Camera-type eye (tissue), 1 donor: ENCODE data around the gene DDB1. TPM values are rescaled to one million over a fixed set of nuclear protein-coding genes. Genes with fewer than 3 reads are reported as not detected.

Experiments used
- total RNA-seq: library from RNA; depleted of rRNA; stranded (reverse); fragments of >200 nt; gene quantifications from one replicate; pipeline ENCODE4 v1.2.3, GENCODE V29; 2014

Gene DDB1
- total RNA-seq = 266 TPM

GRCh38 chr11:61332797-61333549 is at the start of gene DDB1, which contains the start of gene TKFC:
TSS of gene DDB1 (minus strand) at chr11:61333105. CDS start at chr11:61332968, 137 bp downstream.
TSS of gene TKFC (plus strand) at chr11:61333228. CDS start at chr11:61334729, 1,501 bp downstream.

GRCh38 chr11:61361741-61362541 is 29.0 kb upstream of the DDB1 start, which contains the start of the genes CYB561A3 and TMEM138:
TSS of gene CYB561A3 (minus strand) at chr11:61361882. CDS start at chr11:61356713, 5,169 bp downstream.
TSS of gene TMEM138 (plus strand) at chr11:61362374. CDS start at chr11:61364391, 2,017 bp downstream.

GRCh38 chr11:61294717-61295595 is 37.9 kb downstream of the DDB1 start, which contains the start of gene VWCE:
TSS of gene VWCE (minus strand) at chr11:61295316. CDS start at chr11:61295037, 279 bp downstream.

Other genes starting within 250 kb of the DDB1 start
- 0.77 TPM for gene CD5, start 230.6 kb downstream of the DDB1 start, total RNA-seq
- 12.5 TPM for gene VPS37C, start 171.7 kb downstream of the DDB1 start, total RNA-seq
- not detected for gene PGA3, start 129.6 kb downstream of the DDB1 start, total RNA-seq
- gene PGA4, start 110.8 kb downstream of the DDB1 start, total RNA-seq = 1.1 TPM
- not detected for gene PGA5, start 91.9 kb downstream of the DDB1 start, total RNA-seq
- 2.5 TPM for gene VWCE, start 37.8 kb downstream of the DDB1 start, total RNA-seq
- 18.3 TPM for gene TKFC, start 123 bp upstream of the DDB1 start, total RNA-seq
- 16.7 TPM for gene CYB561A3, start 28.8 kb upstream of the DDB1 start, total RNA-seq
- gene TMEM138, start 29.3 kb upstream of the DDB1 start, total RNA-seq = 31.0 TPM
- gene TMEM216, start 59.5 kb upstream of the DDB1 start, total RNA-seq = 24.3 TPM
- 47.7 TPM for gene CPSF7, start 96.9 kb upstream of the DDB1 start, total RNA-seq
- gene SDHAF2, start 97.0 kb upstream of the DDB1 start, total RNA-seq = 29.4 TPM
- 0.22 TPM for gene LRRC10B, start 175.6 kb upstream of the DDB1 start, total RNA-seq
- gene SYT7, start 248.0 kb upstream of the DDB1 start, total RNA-seq = 27.4 TPM